ENCODE measurements around the gene HS3ST3B1.

- TF ChIP-seq POLR2A (IDR thresholded peaks at IDR 0.05) (no peak), POLR2AphosphoS5 (IDR thresholded peaks at IDR 0.05) (no peak), EP300 (IDR thresholded peaks at IDR 0.05; ENCODE audit: low read depth) (no peak)
- TF ChIP-seq, protein P1, sequence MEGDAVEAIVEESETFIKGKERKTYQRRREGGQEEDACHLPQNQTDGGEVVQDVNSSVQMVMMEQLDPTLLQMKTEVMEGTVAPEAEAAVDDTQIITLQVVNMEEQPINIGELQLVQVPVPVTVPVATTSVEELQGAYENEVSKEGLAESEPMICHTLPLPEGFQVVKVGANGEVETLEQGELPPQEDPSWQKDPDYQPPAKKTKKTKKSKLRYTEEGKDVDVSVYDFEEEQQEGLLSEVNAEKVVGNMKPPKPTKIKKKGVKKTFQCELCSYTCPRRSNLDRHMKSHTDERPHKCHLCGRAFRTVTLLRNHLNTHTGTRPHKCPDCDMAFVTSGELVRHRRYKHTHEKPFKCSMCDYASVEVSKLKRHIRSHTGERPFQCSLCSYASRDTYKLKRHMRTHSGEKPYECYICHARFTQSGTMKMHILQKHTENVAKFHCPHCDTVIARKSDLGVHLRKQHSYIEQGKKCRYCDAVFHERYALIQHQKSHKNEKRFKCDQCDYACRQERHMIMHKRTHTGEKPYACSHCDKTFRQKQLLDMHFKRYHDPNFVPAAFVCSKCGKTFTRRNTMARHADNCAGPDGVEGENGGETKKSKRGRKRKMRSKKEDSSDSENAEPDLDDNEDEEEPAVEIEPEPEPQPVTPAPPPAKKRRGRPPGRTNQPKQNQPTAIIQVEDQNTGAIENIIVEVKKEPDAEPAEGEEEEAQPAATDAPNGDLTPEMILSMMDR (IDR thresholded peaks at IDR 0.05): no peak
Measured at GRCh38 chr17:14373614-14374259, 72.9 kb downstream of the HS3ST3B1 start.

Data from transverse colon (tissue), 4 donors.